Stimulated activated CD4-positive, alpha-beta T cell treated with anti-CD3 and anti-CD28 coated beads, Interleukin-1b, Interleukin-23, amount 100 ng/mL, for 1 hour (primary cell): ENCODE measurements around the gene SLC9A6.
"Not testable (repeated sequence)": the region's sequence is repeated elsewhere in the genome, so short reads cannot be mapped to it uniquely, and the experiment has no call there.

Experiments
- DNase-seq, 2 donors: peaks; one replicate each; pipeline ENCODE4 v3.0.0-alpha.2; 2020; ENCODE audit warnings: low read depth in 2 of 2

The SLC9A6 gene

DNA sequence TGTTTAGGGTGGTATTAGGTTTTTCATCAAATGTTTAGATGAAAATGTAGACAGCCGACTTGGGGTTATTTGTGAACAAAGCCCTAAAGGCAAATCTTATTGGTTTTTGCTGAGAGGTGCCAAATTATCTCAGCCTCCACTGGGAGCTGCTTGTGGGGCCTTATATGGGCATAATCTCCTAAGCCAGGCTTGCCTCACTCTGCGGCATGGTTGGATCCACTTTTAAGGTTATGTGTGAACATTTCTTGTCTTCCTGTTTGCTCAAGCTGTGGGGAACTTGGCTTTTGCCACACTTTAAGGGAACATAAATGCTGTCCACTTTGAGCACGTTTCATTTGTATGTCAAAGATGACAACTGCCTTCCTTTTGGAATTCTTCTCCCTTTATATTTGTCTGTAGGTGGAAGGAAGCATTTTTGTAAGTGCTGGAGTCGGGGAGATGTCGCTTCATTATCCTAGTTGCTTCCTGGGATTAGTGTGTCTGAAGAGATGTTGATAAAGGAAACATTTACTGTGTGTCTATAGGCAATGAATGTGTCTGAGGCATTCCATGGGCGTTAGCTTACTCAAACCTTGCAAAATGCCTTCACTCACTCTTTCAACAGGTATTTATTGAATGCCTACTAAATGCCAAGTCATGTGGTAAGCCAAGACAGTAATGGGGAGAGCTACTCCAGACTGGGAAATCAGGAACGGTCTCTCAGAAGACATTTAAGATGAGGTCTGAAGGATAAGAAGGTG is 78.3 kb downstream of the SLC9A6 start:
- no peak for DNase-seq

DNA sequence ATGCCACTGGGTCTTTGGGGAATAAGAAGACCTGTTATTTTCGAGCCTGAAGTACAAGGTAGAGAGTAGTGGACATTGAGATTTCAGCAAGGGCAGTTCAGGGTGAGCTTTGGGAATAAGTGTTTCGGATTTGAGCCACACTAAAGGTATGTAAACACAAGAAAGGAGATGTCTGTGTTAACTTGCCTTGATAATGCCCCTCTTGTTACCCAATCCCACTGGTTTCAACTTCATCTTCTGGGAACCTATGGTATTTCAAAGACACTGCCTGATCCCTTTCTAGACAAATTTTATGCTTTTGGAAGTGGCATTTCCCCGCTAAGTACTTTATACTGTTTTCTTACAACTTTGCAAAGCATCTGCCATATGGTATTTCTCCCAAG is 79.4 kb downstream of the SLC9A6 start:
- DNase-seq: no peak

DNA sequence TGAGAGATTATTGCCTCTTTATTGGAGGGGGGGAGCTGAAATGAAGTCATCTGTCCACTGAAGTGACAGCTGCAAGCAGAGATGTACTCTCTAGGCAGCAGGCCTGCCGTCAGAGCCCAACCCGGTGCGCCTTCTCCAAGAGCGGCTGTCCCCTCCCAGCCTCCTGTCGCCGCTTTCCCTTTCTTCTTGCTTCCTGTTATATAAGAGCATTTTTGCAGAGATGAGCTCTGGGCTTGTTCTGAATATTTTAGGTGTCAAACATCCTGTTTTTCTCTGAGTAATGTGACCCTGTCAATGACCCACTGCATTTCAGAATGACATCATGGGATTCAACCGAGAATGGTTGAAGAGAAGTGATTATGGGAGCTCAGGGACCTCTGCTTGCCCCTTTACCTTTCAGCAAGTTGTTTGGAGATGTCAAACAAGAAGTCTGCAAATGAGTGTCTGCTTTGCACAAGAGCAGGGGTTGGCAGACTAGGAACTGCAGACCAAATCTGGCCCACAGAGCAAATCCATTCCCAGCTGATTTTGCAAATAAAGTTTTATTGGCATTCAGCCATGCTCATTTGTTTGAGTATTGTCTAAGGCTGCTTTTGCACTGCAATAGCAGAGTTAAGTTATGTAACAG is 79.9 kb downstream of the SLC9A6 start:
- DNase-seq: no peak

DNA sequence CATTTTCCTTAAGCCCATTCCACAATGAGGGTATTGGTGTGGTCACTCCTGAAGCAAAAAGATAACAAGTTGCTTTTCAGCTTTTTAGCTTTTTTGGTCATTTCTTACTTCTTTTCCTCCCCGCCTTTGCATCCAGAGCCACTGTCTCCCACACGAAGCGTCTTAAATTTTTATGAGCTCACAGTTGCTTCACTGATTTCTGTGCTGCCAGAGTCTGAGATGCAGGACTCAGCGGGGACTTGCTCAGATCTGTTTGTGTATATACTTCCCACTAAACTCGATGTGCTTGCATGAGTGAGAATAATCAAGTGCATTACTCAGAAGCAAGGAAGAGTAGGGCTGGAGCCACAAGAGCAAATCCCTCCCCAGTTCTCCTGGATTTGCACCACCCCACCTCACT is 81.9 kb downstream of the SLC9A6 start:
- DNase-seq: no peak

DNA sequence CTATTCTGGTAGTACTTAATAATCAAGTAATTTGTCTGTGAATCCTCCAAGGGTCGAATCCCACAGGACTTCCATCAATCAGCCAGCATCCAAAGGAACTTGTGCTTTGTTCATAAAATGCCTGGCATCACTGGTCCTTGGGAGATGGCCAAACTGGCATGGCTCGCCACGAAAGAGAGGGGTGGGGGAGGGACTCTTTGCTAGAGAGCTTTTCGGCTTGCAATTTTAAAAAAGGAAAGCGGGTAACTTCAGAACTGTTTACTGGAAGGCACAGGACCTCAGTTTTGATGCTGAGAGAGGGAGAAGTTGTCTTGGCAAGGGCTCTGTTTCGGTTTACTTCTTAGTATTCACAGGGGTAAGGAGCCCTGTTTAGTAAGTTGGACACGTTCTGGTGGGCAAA is 82.7 kb downstream of the SLC9A6 start:
- no peak for DNase-seq

DNA sequence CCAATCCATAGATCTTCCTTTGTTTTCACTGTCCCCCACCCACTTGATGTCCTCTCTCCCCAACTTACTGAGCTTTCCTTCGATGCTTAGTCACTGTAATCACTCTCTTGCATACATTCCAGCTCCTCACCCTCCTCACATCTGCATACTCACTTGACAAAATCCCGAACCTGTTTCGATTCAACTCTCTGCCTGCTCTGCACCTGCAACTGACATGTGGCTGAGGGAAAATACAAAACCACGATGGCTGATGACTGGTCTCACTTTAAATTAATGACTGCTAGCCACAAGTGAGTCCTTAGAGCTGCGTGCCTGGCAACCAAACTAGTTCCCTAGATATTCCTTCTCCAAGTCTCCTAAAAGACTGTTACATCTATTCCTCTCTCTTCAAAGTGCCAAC is 91.7 kb downstream of the SLC9A6 start:
- no peak for DNase-seq

DNA sequence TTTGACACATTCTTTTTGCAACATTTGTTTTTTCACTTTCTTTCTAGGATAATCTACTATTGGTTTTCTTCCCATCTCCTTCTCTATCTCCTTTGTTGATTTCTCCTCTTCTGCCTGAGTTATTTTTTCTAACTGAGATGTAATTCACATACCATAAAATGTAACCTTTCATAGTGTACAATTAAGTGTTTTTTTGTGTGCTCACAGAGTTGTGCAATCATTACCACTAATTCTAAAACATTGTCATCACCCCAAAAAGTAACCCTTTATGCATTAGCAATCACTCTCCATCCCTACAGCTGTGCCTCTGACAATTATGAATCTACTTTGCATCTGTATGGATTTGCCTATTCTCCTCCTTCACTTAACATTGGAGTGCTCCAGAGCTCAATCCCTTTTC is 95.5 kb downstream of the SLC9A6 start:
- no peak for DNase-seq

DNA sequence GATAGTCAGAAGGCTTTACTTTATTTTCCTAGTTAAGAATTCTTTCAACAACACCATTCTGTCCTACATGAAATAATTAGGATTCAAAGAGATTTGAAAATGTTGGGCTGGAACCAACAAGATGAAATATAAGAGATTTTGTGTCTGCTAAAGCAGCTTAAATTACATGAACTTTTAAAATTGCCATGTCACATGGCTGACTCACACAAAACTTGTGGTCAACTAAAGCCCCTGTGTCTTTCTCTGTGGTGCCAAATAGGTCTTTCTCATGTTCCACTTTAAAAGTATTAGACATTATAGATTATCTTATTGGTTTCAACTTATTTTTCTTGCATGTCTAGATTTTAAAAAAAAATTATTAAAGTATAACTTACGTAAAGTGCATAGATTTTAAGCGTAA is 101.3 kb downstream of the SLC9A6 start:
- no peak for DNase-seq

DNA sequence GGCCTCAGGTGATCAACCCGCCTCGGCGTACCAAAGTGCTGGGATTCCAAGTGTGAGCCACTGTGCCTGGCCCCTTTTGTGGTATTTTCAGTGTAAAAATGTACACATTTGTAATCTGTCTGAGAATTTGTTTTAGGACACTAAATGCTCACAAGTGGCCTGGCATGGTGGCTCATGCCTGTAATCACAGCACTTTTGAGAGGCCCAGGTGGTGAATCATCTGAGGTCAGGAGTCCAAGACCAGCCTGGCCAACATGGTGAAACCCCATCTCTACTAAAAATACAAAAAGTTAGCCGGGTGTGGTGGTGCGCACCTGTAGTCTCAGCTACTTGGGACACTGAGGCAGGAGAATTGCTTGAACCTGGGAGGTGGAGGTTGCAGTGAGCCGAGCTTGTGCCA is 106.7 kb downstream of the SLC9A6 start:
- DNase-seq: not testable (repeated sequence)

DNA sequence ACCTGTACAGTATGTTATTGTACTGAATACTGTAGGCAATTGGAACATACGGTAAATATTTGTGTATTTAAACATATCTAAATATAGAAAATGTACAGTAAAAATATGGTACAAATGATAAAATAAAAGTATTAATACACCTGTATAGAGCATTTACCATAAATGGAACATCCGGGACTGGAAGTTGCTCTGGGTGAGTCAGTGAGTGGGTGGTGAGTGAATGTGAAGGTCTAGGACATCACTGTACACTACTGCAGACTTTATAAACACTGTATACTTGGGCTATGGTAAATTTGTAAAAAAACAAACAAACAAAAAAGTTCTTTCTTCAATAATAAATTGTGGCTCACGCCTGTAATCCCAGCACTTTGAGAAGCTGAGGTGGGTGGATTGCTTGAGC is 109.7 kb downstream of the SLC9A6 start:
- no peak for DNase-seq
